Neuronal stem cell (in vitro differentiated cells): Measurements from ENCODE around the gene CD300LD.

ENCODE experiments used
- DNase-seq: peaks from one replicate; pipeline ENCODE4 v3.0.0-alpha.2; 2013; ENCODE audit warnings: low spot score
- H2AFZ ChIP-seq: one replicate; pipeline ENCODE4 v1.6.1; 2013; ENCODE audit warnings: mild to moderate bottlenecking, low read length, inconsistent platforms
- H2AK5ac ChIP-seq: 2 replicates; pipeline ENCODE4 v1.6.1; 2013; ENCODE audit warnings: low read depth, mild to moderate bottlenecking, inconsistent platforms, low read length, moderate library complexity, mixed read lengths
- H2BK120ac ChIP-seq: 2 replicates; pipeline ENCODE4 v1.6.1; 2013; ENCODE audit warnings: low read depth, mild to moderate bottlenecking, inconsistent platforms, low read length, moderate library complexity, mixed read lengths
- H2BK12ac ChIP-seq: one replicate; pipeline ENCODE4 v1.6.1; 2013; ENCODE audit warnings: low read length, inconsistent platforms
- H2BK15ac ChIP-seq: 2 replicates; pipeline ENCODE4 v1.6.1; 2013; ENCODE audit warnings: mild to moderate bottlenecking, low read length, inconsistent platforms, mixed read lengths
- H2BK5ac ChIP-seq: one replicate; pipeline ENCODE4 v1.6.1; 2013; ENCODE audit warnings: inconsistent platforms, mild to moderate bottlenecking, low read length, moderate library complexity
- H3K14ac ChIP-seq: one replicate; pipeline ENCODE4 v1.6.1; 2013; ENCODE audit warnings: low read length, inconsistent platforms
- H3K18ac ChIP-seq: 2 replicates; pipeline ENCODE4 v1.6.1; 2013; ENCODE audit warnings: low read length, inconsistent platforms
- H3K23ac ChIP-seq: 2 replicates; pipeline ENCODE4 v1.6.1; 2013; ENCODE audit warnings: low read depth, mild to moderate bottlenecking, mixed read lengths, low read length, inconsistent platforms; ENCODE audit not compliant: poor library complexity
- H3K27ac ChIP-seq: replicated peaks from 3 replicates; pipeline ENCODE4 v1.5.1; 2013; ENCODE audit warnings: low read length, inconsistent platforms
- H3K27me3 ChIP-seq, 3 experiments: 2 replicates each; pipeline ENCODE4 v1.6.1; 2013; ENCODE audit warnings: low read length in 3 of 3, mild to moderate bottlenecking in 2 of 3, inconsistent platforms in 1 of 3, low read depth in 1 of 3, mixed read lengths in 1 of 3, moderate library complexity in 1 of 3; ENCODE audit not compliant: control insufficient read depth in 3 of 3, insufficient read depth in 3 of 3
- H3K36me3 ChIP-seq, 2 donors: replicated peaks in 1 of 2; 2 replicates each; pipeline ENCODE4 v1.6.1; 2013; ENCODE audit warnings: low read length in 2 of 2; ENCODE audit not compliant: control insufficient read depth in 2 of 2, insufficient read depth in 2 of 2
- H3K4ac ChIP-seq: 2 replicates; pipeline ENCODE4 v1.6.1; 2013; ENCODE audit warnings: inconsistent platforms, mild to moderate bottlenecking, low read length, moderate library complexity
- H3K4me1 ChIP-seq, 2 donors: 1 replicate in 1 of 2; 2 replicates in 1 of 2; pipeline ENCODE4 v1.6.1; 2013; ENCODE audit warnings: low read length in 2 of 2, low read depth in 1 of 2; ENCODE audit not compliant: control insufficient read depth in 2 of 2, insufficient read depth in 1 of 2
- H3K4me2 ChIP-seq: one replicate; pipeline ENCODE4 v1.6.1; 2013; ENCODE audit warnings: mild to moderate bottlenecking, low read length, inconsistent platforms; ENCODE audit not compliant: insufficient read depth, poor library complexity, severe bottlenecking
- H3K4me3 ChIP-seq, 2 donors: 2 replicates each; pipeline ENCODE4 v1.5.1; 2013; ENCODE audit warnings: low read length in 2 of 2, mild to moderate bottlenecking in 2 of 2, inconsistent platforms in 1 of 2, moderate library complexity in 1 of 2
- H3K79me1 ChIP-seq: one replicate; pipeline ENCODE4 v1.6.1; 2013; ENCODE audit warnings: low read depth, mild to moderate bottlenecking, inconsistent platforms, low read length, moderate library complexity
- H3K9ac ChIP-seq: one replicate; pipeline ENCODE4 v1.6.1; 2013; ENCODE audit warnings: mild to moderate bottlenecking, low read depth, low read length, inconsistent platforms; ENCODE audit not compliant: poor library complexity
- H3K9me3 ChIP-seq, 2 donors: replicated peaks in 1 of 2; 2 replicates each; pipeline versions ENCODE3 to v1.6.1; 2013; ENCODE audit warnings: low read length in 2 of 2, mild to moderate bottlenecking in 2 of 2, inconsistent platforms in 1 of 2, low read depth in 1 of 2, mixed read lengths in 1 of 2, moderate library complexity in 1 of 2; ENCODE audit not compliant: control insufficient read depth in 2 of 2, insufficient read depth in 1 of 2
- H4K8ac ChIP-seq: one replicate; pipeline ENCODE4 v1.6.1; 2013; ENCODE audit warnings: low read depth, mild to moderate bottlenecking, inconsistent platforms, low read length, moderate library complexity
- H4K91ac ChIP-seq: one replicate; pipeline ENCODE4 v1.6.1; 2013; ENCODE audit warnings: low read length, low read depth, mild to moderate bottlenecking, inconsistent platforms; ENCODE audit not compliant: poor library complexity
- WGBS, 2 donors: extraction: QIAGEN DNeasy Blood & Tissue Kit; methylation state at CpG; one replicate each; pipeline ENCODE4 v1.1.7; 2013; ENCODE audit warnings: missing lambda C conversion rate in 2 of 2, mixed read lengths in 1 of 2; ENCODE audit not compliant: insufficient read length in 2 of 2, insufficient replicate concordance in 1 of 2; ENCODE audit errors: extremely low coverage in 2 of 2; 5-methylcytosine and 5-hydroxymethylcytosine counted together

The CD300LD gene

DNA sequence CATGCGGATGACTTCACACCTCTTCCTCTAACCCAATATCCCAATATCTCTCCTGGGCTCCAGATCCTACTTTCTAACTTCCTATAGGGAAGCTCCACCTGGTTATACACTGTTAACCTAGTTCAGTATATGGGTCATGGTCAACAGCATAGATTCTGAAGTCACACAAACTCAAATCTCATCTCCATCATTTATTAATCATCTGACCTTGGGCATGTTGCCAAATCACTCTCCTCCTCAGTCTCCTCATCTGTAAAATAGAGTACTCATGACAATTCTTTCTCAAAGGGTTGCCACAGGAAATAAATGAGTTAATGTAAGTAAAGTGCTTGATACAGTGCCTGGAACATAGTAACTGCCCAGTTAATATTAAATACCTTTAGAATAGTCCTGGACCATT lies 32.0 kb upstream of the CD300LD start:
- Histone ChIP-seq H4K91ac (no peak overlapping the region), H3K9me3 (no peaks in the 10 kb centered on the region), H3K27ac (no peak overlapping the region), H2AK5ac (no peak overlapping the region), H2BK15ac (no peak overlapping the region), H3K36me3 (no peaks in the 10 kb centered on the region), H3K4ac (no peak overlapping the region), H3K9ac (no peak overlapping the region), H3K79me1 (no peaks in the 10 kb centered on the region), H2BK5ac (no peak overlapping the region), H3K4me3 (no peak overlapping the region), H2BK120ac (no peak overlapping the region), H3K4me1 (no peaks in the 10 kb centered on the region), H2BK12ac (no peak overlapping the region), H2AFZ (no peak overlapping the region), H3K14ac (no peak overlapping the region), H3K18ac (no peak overlapping the region), H3K4me2 (no peak overlapping the region), H3K27me3 (peaks cover 0 to 5% (median 4%) of the 10 kb centered on the region in 3 experiments), H4K8ac (no peak overlapping the region), H3K23ac (no peak overlapping the region)
- WGBS, 2 donors: no CpG with 5 or more reads among the region's 1 CpG
- no peak for DNase-seq

GRCh38 chr17:74623693-74624093 lies 31.6 kb upstream of the CD300LD start, which contains the start of gene CD300E:
CD300E (minus strand) TSS chr17:74623738; CDS start chr17:74623621, 117 bp downstream.
- Histone ChIP-seq H3K9me3 (no peaks in the 10 kb centered on the region), H2AK5ac (no peak within 1 kb of the TSS), H3K4me3 (no peak within 1 kb of the TSS), H4K8ac (no peak within 1 kb of the TSS), H2BK5ac (no peak within 1 kb of the TSS), H4K91ac (no peak within 1 kb of the TSS), H3K36me3 (no peaks in the 10 kb centered on the region), H2BK15ac (no peak within 1 kb of the TSS), H3K14ac (no peak within 1 kb of the TSS), H3K18ac (no peak within 1 kb of the TSS), H3K4me2 (no peak within 1 kb of the TSS), H3K9ac (no peak within 1 kb of the TSS), H3K79me1 (no peaks in the 10 kb centered on the region), H2AFZ (no peak within 1 kb of the TSS), H3K4ac (no peak within 1 kb of the TSS), H2BK120ac (no peak within 1 kb of the TSS), H3K27me3 (peaks cover 0 to 9% (median 5%) of the 10 kb centered on the region in 3 experiments), H3K27ac (no peak within 1 kb of the TSS), H3K4me1 (no peaks in the 10 kb centered on the region), H2BK12ac (no peak within 1 kb of the TSS), H3K23ac (no peak within 1 kb of the TSS)
- WGBS, 2 donors: no CpG with 5 or more reads among the region's 5 CpGs
- DNase-seq: no peak

DNA sequence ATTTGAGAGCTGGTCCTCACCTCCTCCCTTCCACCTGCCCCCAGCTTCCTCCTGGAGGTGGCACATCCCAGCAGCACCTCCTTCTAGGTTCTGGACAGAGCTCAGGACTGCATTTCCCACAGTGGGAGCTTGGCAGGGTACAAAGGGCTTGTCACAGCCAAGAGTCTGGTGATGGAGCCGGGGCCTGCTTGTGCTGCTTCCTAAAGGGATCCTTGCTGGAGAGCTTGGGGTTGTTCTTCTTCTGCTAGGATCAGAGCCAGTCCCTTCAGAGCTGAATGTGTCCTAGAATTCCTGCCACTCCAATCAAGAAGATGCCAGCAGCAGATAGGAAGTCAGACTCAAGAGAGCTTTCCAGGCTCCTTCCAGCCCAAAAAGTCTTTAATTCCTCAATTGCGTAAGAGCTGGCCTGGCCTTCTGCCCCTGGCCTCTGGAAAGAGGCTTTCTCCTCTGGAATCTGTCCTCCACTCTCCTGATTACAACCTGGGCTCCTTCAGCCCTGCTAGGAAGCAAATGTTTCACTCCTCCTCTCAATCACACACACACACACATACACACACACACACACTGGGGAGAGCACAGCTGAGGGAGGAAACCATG lies 27.1 kb upstream of the CD300LD start:
- H3K23ac ChIP-seq: no peak overlapping the region
- no peak for DNase-seq
- H3K79me1 ChIP-seq: no peaks in the 10 kb centered on the region
- no peaks in the 10 kb centered on the region for H3K36me3 ChIP-seq
- no CpG with 5 or more reads among the region's 2 CpGs for WGBS, 2 donors
- H2BK12ac ChIP-seq: no peak overlapping the region
- H3K14ac ChIP-seq: no peak overlapping the region
- H3K9me3 ChIP-seq: no peaks in the 10 kb centered on the region
- H2BK120ac ChIP-seq: no peak overlapping the region
- no peak overlapping the region for H2AK5ac ChIP-seq
- H3K4me3 ChIP-seq: no peak overlapping the region
- H3K27me3 ChIP-seq: peaks cover 0 to 10% (median 6%) of the 10 kb centered on the region in 3 experiments
- H3K9ac ChIP-seq: no peak overlapping the region
- no peak overlapping the region for H2BK15ac ChIP-seq
- H3K18ac ChIP-seq: no peak overlapping the region
- no peak overlapping the region for H4K91ac ChIP-seq
- H4K8ac ChIP-seq: no peak overlapping the region
- H2AFZ ChIP-seq: no peak overlapping the region
- H2BK5ac ChIP-seq: no peak overlapping the region
- no peaks in the 10 kb centered on the region for H3K4me1 ChIP-seq
- H3K4me2 ChIP-seq: no peak overlapping the region
- no peak overlapping the region for H3K27ac ChIP-seq
- no peak overlapping the region for H3K4ac ChIP-seq

DNA sequence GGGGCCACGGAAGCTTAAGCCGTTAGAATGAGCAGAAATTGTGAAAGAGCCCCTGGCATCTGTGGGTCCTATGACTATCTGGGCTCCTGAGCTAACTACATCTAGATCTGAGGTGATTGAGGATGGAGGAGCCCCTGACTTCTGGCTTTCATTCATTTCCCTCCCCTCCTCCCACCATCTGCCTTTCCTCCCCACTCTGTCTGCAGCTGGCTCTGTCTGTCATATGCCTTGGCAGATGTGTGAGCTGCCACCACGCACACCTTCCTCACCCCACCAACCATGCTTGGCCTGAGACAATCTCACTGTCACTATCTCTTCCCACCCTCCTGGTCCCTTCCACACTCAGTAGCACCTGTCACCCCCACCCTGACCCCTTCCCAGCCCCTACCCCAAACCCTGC lies 26.4 kb upstream of the CD300LD start:
- no peak overlapping the region for H3K4me3 ChIP-seq
- H4K91ac ChIP-seq: no peak overlapping the region
- no peaks in the 10 kb centered on the region for H3K9me3 ChIP-seq
- H3K4me1 ChIP-seq: no peaks in the 10 kb centered on the region
- no peak overlapping the region for H2AFZ ChIP-seq
- no peak for DNase-seq
- no peak overlapping the region for H3K18ac ChIP-seq
- no peak overlapping the region for H2BK120ac ChIP-seq
- H2BK12ac ChIP-seq: no peak overlapping the region
- no peak overlapping the region for H4K8ac ChIP-seq
- H3K9ac ChIP-seq: no peak overlapping the region
- H3K14ac ChIP-seq: no peak overlapping the region
- no peak overlapping the region for H3K4ac ChIP-seq
- H3K23ac ChIP-seq: no peak overlapping the region
- H3K27me3 ChIP-seq: peaks cover 0 to 15% (median 6%) of the 10 kb centered on the region in 3 experiments
- H2AK5ac ChIP-seq: no peak overlapping the region
- H2BK15ac ChIP-seq: no peak overlapping the region
- H3K4me2 ChIP-seq: no peak overlapping the region
- no peak overlapping the region for H3K27ac ChIP-seq
- no peak overlapping the region for H2BK5ac ChIP-seq
- WGBS, 2 donors: no CpG with 5 or more reads among the region's 3 CpGs
- no peaks in the 10 kb centered on the region for H3K36me3 ChIP-seq
- H3K79me1 ChIP-seq: no peaks in the 10 kb centered on the region
